SK-MEL-5 (cell line): ENCODE measurements around the gene SIVA1. TPM values are rescaled to one million over a fixed set of nuclear protein-coding genes. Genes with fewer than 3 reads are reported as not detected.

Experiments
- DNase-seq: peaks from one replicate; pipeline ENCODE4 v3.0.0-alpha.2; 2016; ENCODE audit warnings: low read depth, low spot score
- in situ Hi-C: cut with HindIII; loops from 2 replicates; pipeline ENCODE4 v1.10.0; 2016; ENCODE audit warnings: low sequenced_read_pairs, high pct_unique_total_duplicates, low pct_unique_long_range_greater_than_20kb
- total RNA-seq: library from RNA; depleted of rRNA; stranded (reverse); fragments of >200 nt; shearing (Covaris generic); gene quantifications from 2 replicates; pipeline ENCODE4 v1.2.3, GENCODE V29; 2014

Gene SIVA1
- total RNA-seq, 1 experiment from 2014 or later = 94.9 TPM

DNA sequence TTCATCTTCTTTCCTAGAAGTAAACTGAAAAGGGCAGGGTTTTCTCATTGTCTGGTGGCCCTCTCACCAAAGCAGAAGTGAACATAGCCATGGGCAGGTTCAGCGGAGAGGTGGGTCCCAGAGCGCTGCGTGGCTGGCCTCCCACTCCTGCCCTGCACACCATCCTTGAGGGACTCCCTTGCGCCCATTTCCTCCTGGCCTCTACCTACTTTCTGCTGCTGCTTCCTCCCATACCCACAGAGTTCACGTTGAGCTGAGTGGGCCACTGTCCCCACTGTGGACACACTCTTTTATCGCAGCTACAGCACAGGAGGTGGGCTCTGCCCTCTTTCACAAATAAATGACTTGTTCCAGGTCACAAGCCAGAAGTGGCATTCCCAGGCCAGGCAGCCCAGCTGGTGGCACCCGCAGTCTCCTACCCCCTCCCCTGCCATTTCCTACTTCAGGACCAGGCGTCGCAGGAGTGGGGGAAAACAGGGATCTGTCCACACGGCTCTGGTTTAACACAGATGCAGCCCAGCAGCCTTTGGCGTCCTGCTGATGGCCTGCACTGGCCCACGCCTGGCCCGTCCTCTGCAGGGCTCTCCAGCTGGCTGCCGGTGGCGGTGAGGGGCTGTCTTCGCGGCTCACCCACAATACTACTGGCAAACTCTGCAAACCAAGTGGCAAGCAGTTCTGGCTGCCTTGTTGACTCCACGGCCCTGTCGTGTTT is 4.9 kb downstream of the SIVA1 start:
- no peak for DNase-seq
- in situ Hi-C loops = no loop called here

DNA sequence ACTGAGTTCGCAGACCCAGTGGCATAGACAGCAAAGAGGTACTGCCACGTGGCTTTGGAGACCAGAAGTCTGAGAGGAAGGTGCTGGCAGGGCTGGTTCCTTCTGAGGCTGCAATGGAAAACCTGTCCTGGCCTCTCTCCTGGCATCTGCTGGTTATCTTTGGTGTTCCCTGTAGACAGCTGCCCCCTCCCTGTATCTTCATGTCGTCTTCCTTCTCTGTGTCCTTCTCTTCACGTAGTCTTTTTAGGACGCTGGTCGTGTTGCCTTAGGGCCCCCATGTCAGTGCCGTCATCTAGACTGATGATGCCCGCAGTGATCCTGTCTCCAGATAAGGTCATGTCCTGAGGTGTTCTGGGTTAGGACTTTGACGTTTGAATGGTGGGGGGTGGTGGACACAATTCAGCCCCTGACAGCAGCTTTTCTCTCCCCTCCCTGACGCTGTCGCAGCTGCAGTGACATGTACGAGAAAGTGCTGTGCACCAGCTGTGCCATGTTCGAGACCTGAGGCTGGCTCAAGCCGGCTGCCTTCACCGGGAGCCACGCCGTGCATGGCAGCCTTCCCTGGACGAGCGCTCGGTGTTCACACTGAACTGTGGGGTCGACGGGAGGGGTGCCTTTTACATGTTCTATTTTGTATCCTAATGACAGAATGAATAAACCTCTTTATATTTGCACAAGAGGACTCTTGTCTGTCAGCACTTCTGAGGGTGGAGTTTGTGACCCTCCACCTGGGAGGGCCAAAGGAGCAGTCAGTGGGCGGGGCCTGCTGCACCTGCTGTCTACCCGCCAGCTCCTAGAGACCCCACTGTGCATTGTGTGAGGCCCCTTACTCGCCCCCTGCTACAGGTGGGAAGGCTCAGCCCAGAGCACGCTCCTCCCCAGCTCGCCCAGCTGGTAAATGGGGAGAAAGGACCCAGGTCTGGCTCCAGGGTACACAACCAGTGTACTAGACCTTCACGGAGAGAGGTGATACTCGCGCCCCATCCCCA is 6.3 kb downstream of the SIVA1 start:
- in situ Hi-C loops = no loop called here
- DNase-seq = no peak

DNA sequence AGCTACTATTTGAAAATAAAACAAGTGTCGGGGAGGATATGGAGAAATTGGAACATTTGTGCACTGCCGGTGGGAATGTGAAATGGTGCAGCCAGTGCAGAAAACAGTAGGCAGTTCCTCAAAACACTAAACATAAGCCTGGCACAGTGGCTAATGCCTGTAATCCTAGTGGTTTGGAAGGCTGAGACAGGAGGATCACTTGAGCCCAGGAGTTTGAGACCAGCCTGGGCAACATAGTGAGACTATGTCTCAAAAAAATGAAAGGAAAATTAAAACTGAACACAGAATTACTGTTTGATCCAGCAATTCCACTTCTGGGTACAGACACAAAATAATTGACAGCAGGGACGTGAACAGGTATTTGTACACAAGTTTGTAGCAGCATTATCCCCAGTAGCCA is 12.6 kb downstream of the SIVA1 start:
- DNase-seq = no peak
- in situ Hi-C loops = no loop called here

- in situ Hi-C loops = no loop called here
These were observed 13.4 kb downstream of the SIVA1 start for GRCh38 chr14:104766256-104766862.

GRCh38 chr14:104766863-104767633 is 14.1 kb downstream of the SIVA1 start:
- DNase-seq = no peak
- in situ Hi-C loops = no loop called here

More at GRCh38 chr14:104766256-104766862, 13.4 kb downstream of the SIVA1 start:
- DNase-seq = no peak

GRCh38 chr14:104767634-104767918 is 14.6 kb downstream of the SIVA1 start:
- in situ Hi-C loops = no loop called here
- no peak for DNase-seq

DNA sequence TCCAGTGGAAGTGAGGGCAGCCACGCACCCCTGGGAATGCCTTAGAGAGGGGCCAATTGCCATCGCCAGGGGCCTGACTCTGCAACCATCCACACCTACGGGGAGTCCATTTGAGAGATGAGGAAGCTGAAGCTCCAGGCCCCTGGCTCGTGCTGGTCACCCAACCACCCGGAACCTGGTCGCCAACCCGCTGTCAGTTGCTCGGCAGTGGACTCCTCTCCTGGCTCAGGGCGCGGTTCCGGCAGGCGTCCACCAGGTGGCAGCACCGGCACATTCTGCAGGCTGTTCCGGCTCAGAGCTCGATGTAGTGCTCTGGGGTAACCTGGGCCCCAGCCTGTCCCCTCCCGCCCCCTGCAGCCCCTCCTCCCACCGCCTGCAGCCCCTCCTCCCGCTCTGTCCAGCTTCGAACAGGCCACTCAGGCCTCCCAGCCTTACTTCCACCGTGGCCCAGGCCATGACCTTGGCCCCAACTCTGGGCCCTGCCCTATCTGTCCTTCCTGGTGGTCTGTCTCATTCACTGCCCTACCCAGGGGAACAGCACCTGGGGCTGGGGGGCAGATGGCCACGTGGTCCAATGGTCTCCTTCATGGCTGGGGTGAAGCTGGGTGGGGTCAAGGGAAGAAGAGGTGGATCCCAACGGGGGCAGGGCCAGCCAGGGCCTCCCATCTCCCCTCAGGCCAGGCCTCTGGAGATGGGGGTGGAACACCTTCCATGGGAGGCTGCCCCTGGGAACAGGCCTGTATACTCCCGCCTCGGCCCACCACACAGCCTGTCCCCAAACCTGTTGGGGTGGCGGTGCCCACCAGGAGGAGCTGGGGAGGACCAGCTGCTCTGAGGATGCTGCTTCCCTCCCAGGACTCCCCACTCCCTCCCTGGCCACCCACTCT is 15.7 kb downstream of the SIVA1 start:
- peak; percentile 81 for DNase-seq
- in situ Hi-C loops = no loop called here

DNA sequence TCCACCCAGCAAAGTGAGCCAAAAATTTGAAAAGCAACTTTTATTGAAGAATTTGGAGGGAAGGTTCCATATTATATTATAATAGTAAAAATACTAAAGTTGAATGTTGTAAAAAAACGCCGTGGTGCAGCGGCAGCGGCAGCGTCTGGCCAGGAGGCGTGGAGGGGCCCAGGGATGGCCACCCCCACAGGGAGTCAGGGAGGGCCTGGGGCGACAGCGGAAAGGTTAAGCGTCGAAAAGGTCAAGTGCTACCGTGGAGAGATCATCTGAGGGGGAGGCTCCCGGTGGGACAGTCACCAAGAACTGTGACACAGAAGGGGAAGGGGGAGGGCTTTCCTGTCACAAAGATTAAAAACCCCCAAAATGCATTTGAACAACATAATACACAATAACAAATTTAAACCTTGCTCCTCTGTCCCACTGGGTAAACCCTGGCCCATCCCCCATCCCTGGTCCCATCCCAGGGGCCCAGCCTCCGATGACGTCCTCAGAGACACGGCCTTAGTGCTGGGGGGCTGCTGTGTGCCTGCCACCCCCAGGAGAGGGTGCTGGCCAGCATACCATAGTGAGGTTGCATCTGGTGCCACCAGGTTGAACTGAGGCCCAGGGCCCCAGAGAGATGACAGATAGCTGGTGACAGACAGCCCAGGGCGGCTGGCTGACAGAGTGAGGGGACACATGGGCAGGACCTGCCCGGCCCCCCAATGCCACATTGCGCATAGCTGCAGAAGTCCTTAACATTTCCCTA is 16.6 kb downstream of the SIVA1 start:
- in situ Hi-C loops = no loop called here

GRCh38 chr14:104770072-104770579 is 17.2 kb downstream of the SIVA1 start:
- no peak for DNase-seq
- in situ Hi-C loops = no loop called here

More for the DNA sequence above, 16.6 kb downstream of the SIVA1 start:
- no peak for DNase-seq

DNA sequence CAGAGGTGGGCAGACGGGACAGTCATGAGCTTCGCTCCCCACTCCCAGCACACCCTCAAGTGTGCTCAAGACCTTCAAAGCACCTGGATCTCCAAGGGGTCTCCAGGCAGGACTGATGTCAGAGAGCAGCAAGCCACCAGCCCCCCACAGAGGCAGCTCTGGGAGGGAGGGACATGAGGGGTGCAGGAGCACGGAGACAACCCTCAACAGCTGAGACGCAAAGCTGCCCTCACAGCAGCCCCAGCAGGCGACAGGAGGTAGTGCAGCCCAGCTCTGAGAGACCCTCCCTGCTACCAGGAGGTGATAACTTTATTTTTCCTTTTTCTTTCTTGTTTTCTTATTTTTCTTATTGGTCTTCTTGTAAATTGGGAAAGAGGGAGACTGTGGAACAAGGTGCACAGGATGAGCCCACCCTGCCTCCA is 17.9 kb downstream of the SIVA1 start:
- in situ Hi-C loops = no loop called here
- DNase-seq = peak; percentile 30

DNA sequence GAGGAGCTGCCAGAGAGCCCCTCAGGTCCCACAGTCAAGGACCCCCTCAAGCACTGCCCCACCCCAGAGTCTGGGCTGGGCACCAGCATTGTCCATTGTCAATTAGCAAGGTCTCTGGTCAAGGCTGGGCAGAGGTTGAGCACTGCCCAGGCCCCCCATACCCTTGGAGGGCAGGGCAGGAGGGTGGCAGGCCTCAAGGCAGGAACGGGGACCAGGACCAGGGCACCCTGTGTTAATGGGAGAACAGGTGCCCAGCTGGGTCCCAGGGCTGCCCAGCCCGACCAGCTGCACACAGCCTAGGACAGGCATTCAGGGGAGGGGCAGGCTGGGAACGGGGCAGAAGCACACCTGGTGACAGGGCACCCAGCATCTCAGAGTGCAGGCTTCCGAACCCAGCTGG is 18.4 kb downstream of the SIVA1 start:
- in situ Hi-C loops = no loop called here
- DNase-seq = no peak

DNA sequence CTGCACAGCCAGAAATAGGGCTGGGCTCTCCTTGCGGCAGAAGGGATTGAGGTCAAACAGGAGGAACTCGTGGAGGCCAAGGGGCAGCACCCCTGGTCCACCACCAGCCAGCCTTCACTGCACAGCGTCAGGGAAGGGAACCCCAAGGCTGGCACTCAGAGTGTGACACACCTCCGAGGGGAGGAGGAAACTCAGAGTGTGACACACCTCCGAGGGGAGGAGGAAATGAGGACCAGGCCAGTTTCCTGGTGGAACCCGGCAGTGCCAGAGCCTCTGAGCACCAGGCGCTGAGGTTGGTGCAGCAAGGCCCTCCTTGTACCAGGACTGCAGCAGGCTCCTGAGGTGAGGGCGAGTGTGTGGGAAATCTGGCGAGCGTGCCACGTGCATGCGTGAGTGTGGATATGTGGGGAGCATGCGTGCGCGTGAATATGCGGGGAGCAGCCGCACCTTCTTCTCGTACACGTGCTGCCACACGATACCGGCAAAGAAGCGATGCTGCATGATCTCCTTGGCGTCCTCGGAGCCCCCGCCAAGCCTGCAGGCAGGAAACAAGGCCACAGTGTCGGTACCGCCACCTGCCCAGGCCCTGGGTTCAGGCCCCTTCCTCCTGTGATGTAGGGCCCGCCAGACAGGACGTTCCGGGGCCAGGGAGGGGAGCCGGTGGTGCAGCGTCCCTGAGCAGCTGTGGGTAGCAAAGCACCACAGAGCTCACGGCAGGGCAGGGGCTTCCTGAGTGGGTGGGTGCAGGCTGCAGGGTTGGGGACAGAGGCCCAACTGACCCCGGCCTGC is 19.2 kb downstream of the SIVA1 start:
- DNase-seq = no peak
- in situ Hi-C loops = no loop called here

DNA sequence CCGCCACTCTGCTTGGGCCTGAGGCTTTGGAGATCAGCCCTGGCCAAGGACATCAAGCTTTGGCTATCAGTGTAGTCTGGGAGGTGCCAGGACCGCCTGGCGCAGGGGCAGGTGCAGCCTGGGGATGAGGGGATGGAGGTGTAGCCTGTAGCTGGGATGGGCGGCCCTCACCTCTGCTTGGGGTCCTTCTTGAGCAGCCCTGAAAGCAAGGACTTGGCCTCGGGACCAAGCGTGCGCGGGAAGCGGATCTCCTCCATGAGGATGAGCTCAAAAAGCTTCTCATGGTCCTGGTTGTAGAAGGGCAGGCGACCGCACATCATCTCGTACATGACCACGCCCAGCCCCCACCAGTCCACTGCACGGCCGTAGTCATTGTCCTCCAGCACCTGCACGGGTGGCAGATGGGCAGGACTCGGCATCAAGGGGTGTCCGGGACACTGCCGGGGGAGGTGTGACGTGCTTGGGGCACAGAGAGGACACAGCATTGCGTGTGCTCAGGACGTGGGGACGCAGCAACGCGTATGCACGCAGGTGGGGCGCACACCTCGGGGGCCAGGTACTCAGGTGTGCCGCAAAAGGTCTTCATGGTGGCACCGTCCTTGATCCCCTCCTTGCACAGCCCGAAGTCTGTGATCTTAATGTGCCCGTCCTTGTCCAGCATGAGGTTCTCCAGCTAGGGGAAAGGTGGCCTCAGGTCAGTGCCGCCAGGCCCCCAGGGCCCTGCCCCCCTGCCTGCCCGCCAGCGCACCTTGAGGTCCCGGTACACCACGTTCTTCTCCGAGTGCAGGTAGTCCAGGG is 20.0 kb downstream of the SIVA1 start:
- no peak for DNase-seq
- in situ Hi-C loops = no loop called here

DNA sequence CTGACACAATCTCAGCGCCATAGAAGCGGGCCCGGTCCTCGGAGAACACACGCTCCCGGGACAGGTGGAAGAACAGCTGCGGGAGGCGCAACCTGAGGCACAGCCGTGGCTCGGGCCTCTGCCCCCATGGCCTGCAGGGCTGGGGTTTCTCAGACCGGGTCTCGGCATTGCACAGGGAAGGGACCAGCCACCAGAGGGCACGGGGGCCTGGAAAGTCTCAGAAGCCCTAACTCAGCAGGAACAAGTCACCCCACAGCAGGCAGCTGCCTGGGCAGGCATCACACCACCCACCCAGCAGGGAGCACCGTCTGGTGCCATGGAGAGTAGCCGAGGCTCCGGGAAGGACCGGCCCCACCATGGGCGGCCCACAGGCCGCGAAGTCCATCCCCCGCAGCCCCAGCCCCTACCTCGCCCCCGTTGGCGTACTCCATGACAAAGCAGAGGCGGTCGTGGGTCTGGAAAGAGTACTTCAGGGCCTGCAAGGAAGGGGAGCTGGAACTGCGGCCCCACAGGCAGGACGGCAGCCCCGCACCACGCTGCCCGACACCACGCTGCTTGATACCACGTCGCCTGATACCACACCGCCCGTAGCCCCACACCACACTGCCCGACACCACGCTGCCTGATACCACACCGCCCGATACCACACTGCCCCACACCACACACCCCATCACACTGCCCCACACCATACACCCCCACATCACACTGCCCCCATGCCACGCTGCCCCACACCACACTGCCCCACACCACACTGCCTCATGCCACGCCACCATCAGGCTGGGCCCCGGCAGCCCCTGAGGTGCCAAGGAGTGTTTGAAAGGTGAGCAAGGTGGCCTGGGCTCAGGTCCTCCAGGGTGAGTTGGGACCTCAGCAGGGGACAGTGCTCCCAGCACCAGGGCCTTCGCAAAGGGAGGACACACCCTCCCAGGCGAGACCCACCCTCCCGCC is 20.8 kb downstream of the SIVA1 start:
- no peak for DNase-seq
- in situ Hi-C loops = no loop called here
